ENCODE measurements around the gene SLFNL1.

The SLFNL1 gene

GRCh38 chr1:41020109-41020576, 1.4 kb downstream of the SLFNL1 start:
- DNase-seq: no peak

- no peak for DNase-seq
Measured at GRCh38 chr1:41019353-41019745, 2.2 kb downstream of the SLFNL1 start.

DNA sequence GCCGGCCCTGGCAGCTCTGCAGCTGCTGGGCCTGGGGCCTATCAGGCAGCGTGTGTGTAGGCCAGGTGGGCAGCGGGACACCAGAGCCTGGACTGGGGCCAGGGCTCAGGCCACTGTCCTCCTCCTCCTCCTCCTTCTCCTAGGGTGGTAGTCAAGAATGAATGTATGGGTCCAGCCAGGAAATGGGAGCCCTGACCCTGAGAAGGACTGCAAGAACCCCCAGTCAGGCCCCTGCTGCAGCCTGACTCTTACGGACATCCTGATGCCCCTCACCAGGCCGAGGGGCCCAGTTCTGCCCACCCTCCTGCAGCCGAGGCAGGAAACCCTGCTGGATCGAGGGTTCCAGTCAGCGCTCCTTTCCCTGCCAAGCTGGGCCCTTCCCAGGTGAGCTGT, 3.5 kb downstream of the SLFNL1 start:
- no peak for DNase-seq

GRCh38 chr1:41017141-41018017, 4.1 kb downstream of the SLFNL1 start:
- no peak for DNase-seq

DNA sequence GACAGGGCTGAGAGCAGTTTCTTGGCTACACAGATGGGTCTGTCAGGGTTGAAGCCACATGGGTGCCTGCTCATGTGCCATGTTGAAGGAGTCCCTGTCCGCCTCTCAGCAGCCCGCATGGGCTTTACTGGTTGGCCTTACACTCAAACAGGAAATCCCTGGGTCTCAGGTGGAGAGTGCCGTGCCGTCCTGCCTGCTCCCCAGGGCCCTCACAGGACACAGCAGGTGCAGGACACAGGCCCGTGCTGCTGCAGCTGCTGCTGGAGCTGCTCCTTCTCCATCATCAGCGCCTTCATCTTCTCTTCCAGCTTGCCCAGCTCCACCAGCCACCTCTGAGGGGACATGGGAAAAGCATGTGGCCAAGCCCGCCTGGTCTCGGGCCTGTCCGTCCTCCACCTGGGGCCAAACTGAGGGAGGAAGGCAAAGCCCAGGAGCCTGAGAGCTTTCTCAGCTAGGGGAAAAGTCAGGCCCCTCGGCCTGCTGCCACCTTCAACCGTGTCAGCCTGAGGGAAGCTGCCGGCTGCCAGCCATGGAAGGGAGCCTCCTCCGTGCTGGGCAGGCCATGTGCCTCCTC, 5.5 kb downstream of the SLFNL1 start:
- DNase-seq: no peak

DNA sequence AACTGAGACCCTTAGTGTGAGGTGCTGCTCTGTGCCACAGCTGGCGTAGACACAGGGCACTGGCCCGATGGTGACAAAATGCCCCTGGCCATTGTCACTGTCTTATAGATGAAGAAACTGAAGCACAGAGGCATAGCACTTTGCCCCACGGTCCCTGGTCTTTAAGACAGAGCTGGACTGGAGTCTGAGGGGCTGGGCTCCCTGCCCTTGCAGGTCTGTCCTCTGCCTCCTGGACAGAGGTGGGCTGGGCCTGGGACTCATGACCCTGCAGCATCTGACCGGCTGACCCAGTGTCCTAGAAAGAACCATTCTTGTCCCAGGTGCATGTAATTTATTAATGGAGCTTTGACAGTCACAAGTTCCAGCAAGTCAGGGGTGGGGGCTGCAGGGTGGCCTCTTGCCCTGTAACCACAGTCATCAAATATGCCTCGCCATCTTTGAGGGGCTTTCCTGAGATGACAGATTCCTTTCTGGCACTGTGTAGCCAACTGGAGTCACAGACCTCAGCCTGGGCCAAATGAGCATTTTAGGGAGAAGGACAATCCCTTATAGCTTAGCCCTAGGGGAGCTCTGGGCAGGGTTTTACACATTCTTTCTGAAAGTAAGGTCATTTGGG, 6.1 kb downstream of the SLFNL1 start:
- no peak for DNase-seq

DNA sequence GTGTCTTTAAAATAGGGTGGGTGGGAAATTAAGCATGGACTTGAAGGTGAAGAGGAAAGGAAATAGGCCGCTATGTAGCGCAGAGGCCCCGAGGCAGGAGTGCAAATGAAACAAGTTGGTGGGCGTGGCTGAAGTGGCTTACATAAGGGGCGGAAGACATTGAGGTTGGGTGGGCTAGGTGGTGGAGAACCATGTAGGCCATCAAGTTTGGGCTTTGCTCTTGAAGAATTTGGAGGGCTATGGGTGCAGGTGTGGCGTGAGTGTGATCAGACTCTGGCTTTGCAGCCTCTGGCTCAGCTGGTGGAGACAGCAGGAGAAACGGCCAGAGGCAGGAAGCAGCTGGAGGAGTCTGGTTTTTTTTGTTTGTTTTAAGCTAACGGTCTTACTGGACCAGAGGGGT, 6.7 kb downstream of the SLFNL1 start:
- no peak for DNase-seq

DNA sequence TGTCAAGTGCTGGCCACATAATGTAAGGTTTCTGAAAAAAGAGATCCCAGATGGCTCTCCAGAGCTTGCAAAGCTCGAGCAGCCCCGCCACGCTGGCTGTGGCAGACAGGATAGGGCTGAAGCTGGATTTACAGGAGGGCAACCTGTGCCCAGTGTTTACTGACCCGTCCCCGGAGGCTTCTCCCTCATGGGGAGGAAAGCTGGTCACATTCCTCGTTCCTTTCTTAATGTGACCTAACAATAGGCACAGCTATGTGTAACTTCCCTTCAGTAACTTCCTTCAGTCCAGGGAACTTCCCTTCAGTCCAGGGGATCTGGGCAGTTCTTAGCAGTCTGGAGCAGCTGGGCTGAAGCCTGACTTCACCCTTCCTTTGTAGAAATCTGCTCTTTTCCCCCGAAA, 7.7 kb downstream of the SLFNL1 start:
- DNase-seq: no peak

- DNase-seq: no peak
Measured at GRCh38 chr1:41013024-41013423, 8.5 kb downstream of the SLFNL1 start.

- no peak for DNase-seq
Measured at GRCh38 chr1:41010345-41010744, 11.2 kb downstream of the SLFNL1 start.

DNA sequence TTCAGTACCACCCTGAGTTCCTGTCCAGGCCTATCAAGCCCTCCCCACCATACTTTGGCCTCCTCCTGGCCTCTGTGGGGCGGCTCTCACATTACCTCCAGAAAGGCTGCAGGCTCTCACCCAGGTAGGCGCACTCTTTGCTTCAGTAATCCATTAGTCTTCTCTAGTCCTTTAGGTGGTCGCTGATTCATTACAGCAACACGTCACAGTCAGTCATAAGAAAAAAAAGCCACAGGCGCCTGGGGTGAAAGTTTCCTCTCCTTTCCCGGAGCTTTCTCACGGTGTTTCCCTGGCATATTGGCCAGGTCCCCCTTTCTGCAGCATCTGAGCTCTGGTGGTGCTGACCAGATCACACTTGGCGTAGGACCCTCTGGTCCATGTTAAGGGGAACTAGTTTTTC, 12.1 kb downstream of the SLFNL1 start:
- no peak for DNase-seq

DNA sequence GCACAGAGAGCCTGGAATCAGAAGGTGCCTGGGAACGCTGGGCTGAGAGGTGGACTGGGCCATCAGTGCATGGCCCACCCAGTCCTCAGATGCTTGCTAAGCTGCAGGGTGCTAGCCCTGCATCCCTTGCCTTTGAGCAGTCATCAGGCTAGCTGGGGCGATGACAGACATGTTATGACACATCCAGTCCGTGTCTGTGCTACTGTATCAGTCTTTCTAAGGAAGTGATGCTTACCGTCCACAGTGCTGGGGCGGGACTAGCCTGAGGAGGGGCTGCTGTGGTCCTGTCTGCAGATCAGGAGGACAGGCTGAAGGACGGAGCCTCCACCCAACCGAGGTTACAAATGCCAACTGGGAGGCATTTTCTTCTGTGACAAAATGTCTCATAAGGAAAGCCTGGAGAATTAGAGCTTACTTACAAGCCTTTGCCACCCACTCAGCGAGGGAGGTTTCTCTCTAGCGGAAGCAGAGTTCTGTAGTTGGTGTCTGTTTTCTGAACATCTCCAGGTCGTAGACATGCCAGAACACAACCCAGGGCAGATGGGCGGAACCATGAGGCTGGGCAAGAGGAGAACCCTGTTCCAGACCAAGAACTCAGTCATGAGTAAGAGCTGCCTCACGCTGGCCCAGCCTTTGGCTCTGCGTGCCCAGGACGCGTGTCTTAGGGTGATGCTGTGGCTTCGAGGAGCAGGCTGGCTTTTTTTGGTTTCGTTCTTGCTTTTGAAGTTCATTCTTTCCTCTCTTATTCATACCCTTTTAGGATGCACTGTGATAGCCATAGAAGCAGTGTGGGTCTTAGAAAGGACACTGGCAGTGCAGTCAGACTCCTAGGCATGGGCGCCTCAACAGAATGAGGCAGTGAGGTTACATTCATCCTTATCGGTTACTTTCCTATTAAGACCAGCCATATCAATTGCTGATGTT, 14.3 kb downstream of the SLFNL1 start:
- DNase-seq: no peak

DNA sequence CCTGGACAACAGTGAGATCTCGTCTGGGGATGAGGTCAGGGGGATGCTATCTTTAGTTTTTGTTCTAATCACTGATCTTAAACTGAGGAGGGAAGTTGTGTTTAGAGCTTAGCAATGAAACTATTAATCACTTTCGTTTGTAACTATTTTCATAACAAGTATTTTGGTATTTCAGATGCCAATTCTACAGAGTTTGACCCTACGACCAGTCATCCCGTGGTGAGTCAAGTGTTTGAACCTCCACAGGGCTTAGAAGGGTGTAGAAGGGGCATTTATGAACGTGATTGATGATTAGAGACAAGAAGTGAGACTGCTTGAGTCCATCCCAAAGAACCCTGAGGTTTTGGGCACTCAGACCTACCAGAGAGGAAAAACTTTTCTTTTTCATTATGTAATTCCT, 15.6 kb downstream of the SLFNL1 start:
- no peak for DNase-seq

- DNase-seq: peak; percentile 26 to 97 (median 73)
Measured at GRCh38 chr1:41003640-41004220, 17.8 kb downstream of the SLFNL1 start.

DNA sequence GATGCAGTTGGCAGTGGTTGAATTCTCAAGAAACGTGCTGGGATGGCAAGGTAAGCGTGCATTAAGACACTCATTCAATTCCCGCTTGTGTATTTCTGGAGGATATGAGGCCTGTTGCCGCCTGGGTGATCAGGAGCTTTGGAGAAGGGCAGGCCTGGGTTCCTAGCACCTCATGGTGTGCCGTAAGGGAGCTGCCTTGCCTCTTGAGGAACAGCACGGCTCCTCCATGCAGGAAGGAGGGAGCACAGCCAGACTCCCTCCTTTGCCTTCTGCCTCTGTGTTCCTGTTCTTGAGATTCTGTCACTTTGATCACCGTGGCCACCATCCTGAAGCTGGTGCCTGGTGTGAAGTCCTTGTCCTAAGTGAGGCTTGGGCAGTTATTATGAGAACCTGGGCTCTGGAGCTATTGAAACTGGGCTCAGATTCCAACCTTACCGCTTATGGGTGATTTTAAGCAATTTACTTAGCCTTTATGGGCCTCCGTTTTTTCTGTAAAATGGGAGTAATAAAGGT, 18.3 kb downstream of the SLFNL1 start:
- DNase-seq: no peak

DNA sequence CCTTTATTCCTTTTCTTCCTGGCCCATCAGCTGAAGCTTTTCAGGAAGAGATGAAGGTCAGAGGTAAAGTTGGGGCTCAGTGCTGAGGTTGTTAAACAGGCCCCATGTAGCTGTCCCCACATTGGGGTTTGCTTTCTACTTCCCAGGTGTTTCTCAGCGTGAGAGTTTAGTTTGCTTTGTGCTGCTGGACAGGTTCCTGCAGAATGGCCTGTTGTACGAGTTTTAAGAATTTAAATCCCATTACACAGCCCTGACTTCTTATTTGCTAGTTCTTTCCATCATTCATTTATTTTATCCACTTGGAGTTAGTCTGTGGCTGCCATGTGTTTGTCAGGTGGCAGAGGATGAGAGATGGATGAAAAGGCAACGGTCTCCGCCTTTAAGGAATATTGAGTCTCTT, 22.9 kb downstream of the SLFNL1 start:
- no peak for DNase-seq

DNA sequence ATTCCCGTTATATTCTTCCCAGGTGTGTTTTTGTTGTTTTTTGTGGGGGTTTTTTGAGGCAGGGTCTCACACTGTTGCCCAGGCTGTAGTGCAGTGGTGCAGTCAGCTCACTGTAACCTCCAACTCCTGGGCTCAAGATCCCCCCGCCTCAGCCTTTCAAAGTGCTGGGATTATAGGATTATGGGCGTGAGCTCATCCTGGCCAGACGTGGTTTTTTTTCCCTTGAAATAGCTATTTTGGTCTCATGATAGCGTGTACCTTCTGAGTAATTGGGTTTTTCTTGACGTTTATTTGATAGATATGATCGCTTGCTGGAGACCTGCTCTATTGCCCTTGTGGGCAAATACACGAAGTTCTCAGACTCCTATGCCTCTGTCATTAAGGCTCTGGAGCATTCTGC, 24.4 kb downstream of the SLFNL1 start:
- DNase-seq: no peak

DNA sequence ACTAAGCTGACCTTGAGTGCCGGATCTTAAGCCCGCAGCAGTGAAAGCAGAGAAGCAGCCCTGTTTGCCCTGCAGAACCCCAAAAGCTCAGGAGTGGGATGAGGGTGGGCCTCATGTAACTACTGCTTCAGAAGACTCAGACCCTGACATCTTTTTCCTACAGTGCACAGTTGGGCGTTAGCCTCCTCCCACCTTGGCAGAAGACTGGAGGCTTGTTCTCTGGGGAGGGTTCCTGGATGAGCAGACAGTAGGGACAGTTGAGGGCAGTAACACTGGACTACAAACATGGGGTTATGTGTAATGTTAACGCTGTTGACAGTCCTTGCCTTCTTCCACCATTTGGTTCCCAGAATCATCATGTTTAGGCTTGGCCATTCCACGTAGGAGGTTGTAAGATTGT, 32.5 kb downstream of the SLFNL1 start:
- DNase-seq: no peak

DNA sequence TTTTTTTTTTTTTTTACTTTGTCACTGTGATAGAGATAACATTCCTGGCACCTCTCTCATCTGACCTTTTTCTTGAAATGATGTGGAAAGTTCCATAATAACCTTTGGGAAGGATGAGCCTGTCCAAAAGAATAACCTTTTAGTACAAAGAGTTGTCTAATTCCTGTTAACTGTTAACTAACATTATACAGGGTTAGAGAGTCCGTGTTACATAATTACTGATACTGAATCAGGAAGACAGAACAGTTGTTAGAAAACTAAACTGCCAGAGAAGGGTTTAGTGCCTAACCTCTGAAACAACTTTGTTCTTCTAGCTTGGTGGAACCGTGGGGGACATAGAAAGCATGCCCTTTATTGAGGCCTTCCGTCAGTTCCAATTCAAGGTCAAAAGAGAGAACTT, 33.2 kb downstream of the SLFNL1 start:
- DNase-seq: no peak

DNA sequence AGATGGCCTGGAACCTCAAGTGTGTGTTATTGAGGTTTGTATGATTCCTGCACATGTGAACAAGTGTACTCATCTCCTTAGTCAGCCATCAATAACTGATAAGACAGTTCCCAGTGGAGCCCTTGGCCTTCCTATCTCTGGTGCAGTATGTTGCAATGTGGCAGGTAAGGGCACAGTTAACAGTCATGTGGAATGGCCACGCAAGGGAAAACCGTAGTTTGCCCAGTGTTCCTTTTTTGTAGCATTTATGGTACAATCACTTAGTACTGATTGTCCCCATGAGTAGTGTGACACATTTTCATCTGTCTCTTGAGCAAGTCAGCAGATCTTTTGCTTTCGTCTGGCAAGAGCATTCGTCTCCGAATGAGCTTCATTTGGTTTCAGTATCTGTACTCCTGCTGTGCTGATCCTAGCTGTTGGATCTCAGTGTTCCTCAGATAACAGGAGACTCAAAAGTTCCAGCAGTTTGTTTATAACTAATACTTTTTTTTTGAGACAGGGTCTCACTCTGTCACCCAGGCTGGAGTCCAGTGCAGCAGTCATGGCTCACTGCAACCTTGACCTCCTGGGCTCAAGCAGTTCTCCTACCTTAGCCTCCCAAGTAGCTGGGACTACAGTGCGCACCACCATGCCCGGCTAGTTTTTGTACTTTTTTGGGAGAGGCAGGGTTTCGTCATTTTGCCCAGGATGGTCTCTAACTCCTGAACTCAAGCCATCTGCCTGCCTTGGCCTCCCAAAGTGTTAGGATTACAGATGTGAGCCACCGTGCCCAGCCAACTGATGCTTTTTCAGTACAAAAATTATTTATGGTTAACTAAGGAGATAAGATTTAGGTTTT, 33.9 kb downstream of the SLFNL1 start:
- no peak for DNase-seq

GRCh38 chr1:40986956-40987355, 34.6 kb downstream of the SLFNL1 start:
- DNase-seq: no peak
